MM.1S (cell line): ENCODE measurements around the gene GRIK4.
A peak's percentile ranks its signal among the peaks of the same experiment; 100 is the strongest.

Experiments used
- DNase-seq: peaks from one replicate; pipeline ENCODE4 v3.0.0-alpha.2; 2015
- H2AFZ ChIP-seq: fragments of 300-600 bp; sonication (generic); 2 replicates; pipeline ENCODE4 v1.6.0; 2016; ENCODE audit warnings: antibody characterized with exemption, low read length
- H3F3A ChIP-seq: fragments of 300-600 bp; sonication (generic); 2 replicates; pipeline ENCODE4 v1.6.1; 2016; ENCODE audit warnings: mild to moderate bottlenecking, antibody characterized with exemption, low read length, moderate library complexity, mixed read lengths; ENCODE audit not compliant: insufficient read depth
- H3K27ac ChIP-seq: fragments of 300-600 bp; sonication (generic); 2 replicates; pipeline ENCODE4 v1.5.1; 2016; ENCODE audit warnings: mild to moderate bottlenecking, low read length
- H3K27me3 ChIP-seq: fragments of 300-600 bp; sonication (generic); replicated peaks from 2 replicates; pipeline ENCODE4 v1.6.0; 2016; ENCODE audit warnings: low read length; ENCODE audit not compliant: insufficient read depth
- H3K36me3 ChIP-seq: fragments of 300-600 bp; sonication (generic); replicated peaks from 2 replicates; pipeline ENCODE4 v1.6.1; 2016; ENCODE audit warnings: mild to moderate bottlenecking, low read length, mixed read lengths; ENCODE audit not compliant: insufficient read depth
- H3K4me1 ChIP-seq: fragments of 300-600 bp; sonication (generic); 2 replicates; pipeline ENCODE4 v1.6.1; 2016; ENCODE audit warnings: low read length, mixed read lengths
- H3K4me2 ChIP-seq: fragments of 300-600 bp; sonication (generic); 2 replicates; pipeline ENCODE4 v1.6.0; 2016; ENCODE audit warnings: low read depth, low read length
- H3K4me3 ChIP-seq: fragments of 300-600 bp; sonication (generic); 2 replicates; pipeline ENCODE4 v1.5.1; 2016; ENCODE audit warnings: low read length, mixed read lengths
- H3K79me2 ChIP-seq: fragments of 300-600 bp; sonication (generic); 2 replicates; pipeline ENCODE4 v1.6.1; 2016; ENCODE audit warnings: mixed run types, low read length, mixed read lengths
- H3K9ac ChIP-seq: fragments of 300-600 bp; sonication (generic); 2 replicates; pipeline ENCODE4 v1.6.1; 2016; ENCODE audit warnings: low read length, mixed read lengths
- H3K9me2 ChIP-seq: fragments of 300-600 bp; sonication (generic); replicated peaks from 2 replicates; pipeline ENCODE4 v1.6.1; 2016; ENCODE audit warnings: mild to moderate bottlenecking, low read length, mixed read lengths; ENCODE audit not compliant: insufficient read depth
- H3K9me3 ChIP-seq: fragments of 300-600 bp; sonication (generic); replicated peaks from 2 replicates; pipeline ENCODE4 v1.6.1; 2016; ENCODE audit warnings: mild to moderate bottlenecking, low read length, mixed read lengths; ENCODE audit not compliant: insufficient read depth
- H4K20me1 ChIP-seq: fragments of 300-600 bp; sonication (generic); 2 replicates; pipeline ENCODE4 v1.6.1; 2016; ENCODE audit warnings: mild to moderate bottlenecking, low read length, moderate library complexity, mixed read lengths; ENCODE audit not compliant: insufficient read depth
- EZH2 ChIP-seq: fragments of 300-600 bp; sonication (generic); optimal IDR thresholded peaks from 2 replicates; pipeline ENCODE3; 2017; ENCODE audit warnings: low read depth, mild to moderate bottlenecking, antibody characterized with exemption, low read length, mixed read lengths
- EZH2phosphoT487 ChIP-seq: fragments of 300-600 bp; sonication (generic); IDR thresholded peaks from 2 replicates; pipeline ENCODE4 v1.6.1; 2018; ENCODE audit warnings: antibody characterized with exemption, low read length
- TF ChIP-seq, protein P1 (sequence below): fragments of 300-600 bp; sonication (generic); IDR thresholded peaks from 2 replicates; pipeline ENCODE4 v1.5.1; 2016; ENCODE audit warnings: antibody characterized with exemption, low read length, mixed read lengths

GRIK4 gene

DNA sequence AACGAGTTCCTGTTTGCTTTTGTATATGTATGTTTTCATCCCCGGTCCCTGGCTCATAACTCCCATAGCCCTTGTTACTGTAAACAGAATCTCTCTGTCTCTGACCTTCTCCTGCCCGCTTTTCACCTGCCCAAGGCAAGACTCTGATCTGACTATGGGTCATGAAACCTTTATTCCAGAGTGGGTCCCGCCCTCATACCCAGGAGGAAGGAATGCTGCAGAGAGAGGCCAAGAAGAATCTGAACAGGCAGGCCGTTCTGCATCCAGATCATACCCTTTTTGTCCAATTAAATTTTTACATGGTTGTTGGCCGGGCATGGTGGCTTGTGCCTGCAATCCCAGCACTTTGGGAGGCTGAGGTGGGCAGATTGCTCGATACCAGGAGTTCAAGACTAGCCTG, 39.6 kb downstream of the GRIK4 start:
- TF ChIP-seq, protein P1, sequence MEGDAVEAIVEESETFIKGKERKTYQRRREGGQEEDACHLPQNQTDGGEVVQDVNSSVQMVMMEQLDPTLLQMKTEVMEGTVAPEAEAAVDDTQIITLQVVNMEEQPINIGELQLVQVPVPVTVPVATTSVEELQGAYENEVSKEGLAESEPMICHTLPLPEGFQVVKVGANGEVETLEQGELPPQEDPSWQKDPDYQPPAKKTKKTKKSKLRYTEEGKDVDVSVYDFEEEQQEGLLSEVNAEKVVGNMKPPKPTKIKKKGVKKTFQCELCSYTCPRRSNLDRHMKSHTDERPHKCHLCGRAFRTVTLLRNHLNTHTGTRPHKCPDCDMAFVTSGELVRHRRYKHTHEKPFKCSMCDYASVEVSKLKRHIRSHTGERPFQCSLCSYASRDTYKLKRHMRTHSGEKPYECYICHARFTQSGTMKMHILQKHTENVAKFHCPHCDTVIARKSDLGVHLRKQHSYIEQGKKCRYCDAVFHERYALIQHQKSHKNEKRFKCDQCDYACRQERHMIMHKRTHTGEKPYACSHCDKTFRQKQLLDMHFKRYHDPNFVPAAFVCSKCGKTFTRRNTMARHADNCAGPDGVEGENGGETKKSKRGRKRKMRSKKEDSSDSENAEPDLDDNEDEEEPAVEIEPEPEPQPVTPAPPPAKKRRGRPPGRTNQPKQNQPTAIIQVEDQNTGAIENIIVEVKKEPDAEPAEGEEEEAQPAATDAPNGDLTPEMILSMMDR = no peak
- TF ChIP-seq EZH2phosphoT487 (no peak), EZH2 (no peak)
- Histone ChIP-seq H3K4me3 (no peak overlapping the region), H3K9ac (no peak overlapping the region), H4K20me1 (no peaks in the 10 kb centered on the region), H2AFZ (no peak overlapping the region), H3K9me2 (no peaks in the 10 kb centered on the region), H3K4me2 (no peak overlapping the region), H3K4me1 (peaks cover 25% of the 10 kb centered on the region), H3K27ac (no peak overlapping the region), H3K79me2 (no peaks in the 10 kb centered on the region), H3F3A (peaks cover 15% of the 10 kb centered on the region; the same call in 1 of the 2 replicates), H3K9me3 (no peaks in the 10 kb centered on the region), H3K27me3 (no peaks in the 10 kb centered on the region), H3K36me3 (no peaks in the 10 kb centered on the region)
- DNase-seq = no peak

DNA sequence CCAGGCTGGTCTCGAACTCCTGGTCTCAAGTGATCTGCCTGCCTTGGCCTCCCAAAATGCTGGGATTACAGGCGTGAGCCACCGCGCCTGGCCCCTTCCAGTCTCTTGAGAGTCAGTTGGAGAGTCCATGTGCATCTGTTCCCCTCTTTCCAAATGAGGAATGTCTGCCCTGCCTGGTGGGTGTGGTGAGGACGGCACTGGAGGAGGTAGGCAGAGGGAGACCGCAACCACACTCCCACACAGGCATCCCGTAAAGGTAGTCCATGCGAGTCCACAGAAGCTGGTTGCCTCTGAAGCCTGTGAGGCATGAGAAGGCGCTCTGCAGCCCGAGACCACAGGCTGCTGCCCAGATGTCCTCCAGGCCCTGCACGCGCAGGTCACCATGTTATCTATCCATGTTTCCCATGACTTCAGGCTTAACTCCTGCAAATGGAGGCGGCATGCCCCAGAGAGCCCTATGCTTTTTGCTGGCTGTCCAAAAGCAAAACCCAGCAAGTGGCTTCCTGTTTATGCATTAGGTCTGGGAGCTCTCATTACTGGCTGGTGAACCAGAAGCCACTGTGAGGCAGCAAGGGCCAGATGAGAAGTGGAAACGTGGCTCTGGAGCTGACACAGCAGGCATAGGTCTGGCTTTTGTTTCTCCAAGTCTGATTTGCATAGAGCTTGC, 43.4 kb downstream of the GRIK4 start:
- Histone ChIP-seq H3K9me3 (no peaks in the 10 kb centered on the region), H3K9me2 (no peaks in the 10 kb centered on the region), H3K27me3 (no peaks in the 10 kb centered on the region), H3K79me2 (no peaks in the 10 kb centered on the region), H3K4me2 (peak overlapping the region; percentile 97), H4K20me1 (no peaks in the 10 kb centered on the region), H3K9ac (peak overlapping the region; percentile 31; the same call in 1 of the 2 replicates), H2AFZ (peak overlapping the region; percentile 85), H3F3A (peaks cover 17% of the 10 kb centered on the region; the same call in 1 of the 2 replicates), H3K4me1 (peaks cover 25% of the 10 kb centered on the region), H3K4me3 (peak overlapping the region; percentile 50), H3K27ac (peak overlapping the region; percentile 80), H3K36me3 (no peaks in the 10 kb centered on the region)
- TF ChIP-seq EZH2phosphoT487 = no peak
- TF ChIP-seq, protein P1 = no peak
- TF ChIP-seq EZH2 = no peak
- peak; percentile 95 for DNase-seq

DNA sequence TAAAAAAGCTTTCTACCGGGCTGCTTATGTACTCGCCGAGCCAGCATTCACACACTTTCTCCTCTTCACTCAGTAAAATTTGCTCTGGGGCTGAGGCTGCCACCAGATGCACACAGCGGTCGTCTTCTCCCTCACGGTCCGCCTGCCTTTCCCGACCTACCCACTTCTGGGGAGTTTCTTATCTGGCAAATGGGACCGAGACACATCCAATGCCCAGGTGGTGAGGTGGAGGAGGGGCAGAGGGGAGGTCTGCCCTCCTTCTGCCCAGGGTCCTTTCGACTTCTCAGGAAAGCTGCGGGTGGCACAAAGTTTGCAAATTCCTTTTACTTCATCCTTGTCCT, 43.9 kb downstream of the GRIK4 start:
- Histone ChIP-seq H3K27ac (peak overlapping the region; percentile 80), H4K20me1 (no peaks in the 10 kb centered on the region), H3K36me3 (no peaks in the 10 kb centered on the region), H2AFZ (peak overlapping the region; percentile 75), H3F3A (peaks cover 17% of the 10 kb centered on the region; the same call in 1 of the 2 replicates), H3K27me3 (no peaks in the 10 kb centered on the region), H3K9ac (peak overlapping the region; percentile 31; the same call in 1 of the 2 replicates), H3K4me1 (peaks cover 25% of the 10 kb centered on the region), H3K79me2 (no peaks in the 10 kb centered on the region), H3K9me3 (no peaks in the 10 kb centered on the region), H3K9me2 (no peaks in the 10 kb centered on the region), H3K4me3 (peak overlapping the region; percentile 50), H3K4me2 (peak overlapping the region; percentile 97)
- TF ChIP-seq EZH2phosphoT487 (no peak), EZH2 (no peak)
- TF ChIP-seq, protein P1 = no peak
- DNase-seq = no peak
